ENCODE data around the gene HSCB.
"Not testable (repeated sequence)": the region's sequence is repeated elsewhere in the genome, so short reads cannot be mapped to it uniquely, and the experiment has no call there.

Gene HSCB

DNA sequence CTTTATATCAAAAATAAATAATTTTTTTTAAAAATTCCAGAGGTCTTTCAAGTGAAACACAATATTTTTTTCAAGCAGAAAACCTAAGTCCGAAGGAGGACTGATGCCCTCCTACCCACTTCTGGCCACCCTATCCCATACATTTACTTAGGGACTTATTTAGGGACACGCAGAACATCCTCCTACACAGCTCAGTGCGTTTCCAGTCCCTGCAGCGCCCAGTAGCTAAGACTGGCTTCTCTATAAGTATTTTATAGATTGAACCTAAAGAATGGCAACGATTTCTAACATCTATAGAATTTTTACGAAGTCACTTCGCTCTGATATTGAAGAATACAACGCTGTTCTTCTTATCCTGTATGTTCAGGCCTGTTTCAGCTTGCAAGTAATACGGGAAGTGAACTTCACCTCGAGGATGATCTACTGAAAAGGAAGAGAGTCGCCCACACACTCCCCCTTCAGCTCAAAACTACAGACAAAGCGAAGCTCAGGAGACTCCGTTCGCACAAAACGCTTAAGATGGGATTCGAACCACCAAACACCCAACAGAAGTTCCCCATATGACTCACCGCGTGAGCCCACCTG, 547 bp upstream of the HSCB start:
- DNase-seq = no peak

DNA sequence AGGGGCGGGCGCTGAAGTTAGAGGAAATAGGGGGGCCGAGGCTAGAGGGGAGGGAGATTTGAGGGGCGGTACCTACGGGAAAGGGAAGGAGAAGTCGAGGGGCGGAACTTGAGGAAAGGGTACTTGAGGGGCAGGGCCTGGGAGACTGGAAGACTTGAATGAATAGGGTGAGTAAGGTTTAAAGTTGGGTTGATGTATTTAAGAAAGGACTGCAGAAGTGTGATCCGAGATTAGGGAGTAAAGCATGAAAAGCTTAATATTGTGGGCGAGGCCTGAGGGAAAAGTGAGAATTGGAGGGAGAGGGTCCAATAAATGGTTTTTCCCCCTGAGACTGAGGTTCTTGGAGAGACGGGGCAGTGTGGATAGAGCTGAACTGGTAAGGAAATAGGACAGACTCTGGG, 723 bp downstream of the HSCB start:
- DNase-seq = no peak

DNA sequence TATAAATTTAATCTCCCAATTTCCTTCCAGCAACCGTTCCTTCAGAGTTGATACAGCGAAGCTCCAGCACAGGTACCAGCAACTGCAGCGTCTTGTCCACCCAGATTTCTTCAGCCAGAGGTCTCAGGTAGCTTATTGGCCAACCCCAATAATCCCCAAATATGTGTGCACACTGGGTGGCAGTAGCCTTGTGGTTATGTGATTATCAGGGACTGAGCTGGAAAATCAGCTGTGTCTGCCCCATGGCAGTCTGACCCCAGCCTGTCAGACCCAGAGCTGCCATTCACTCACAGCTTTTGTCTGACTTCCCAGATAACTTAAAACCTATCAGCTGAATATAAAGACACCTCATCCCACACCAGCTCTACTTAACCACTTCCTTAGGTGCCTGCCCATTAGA, 2.0 kb downstream of the HSCB start:
- DNase-seq = no peak

DNA sequence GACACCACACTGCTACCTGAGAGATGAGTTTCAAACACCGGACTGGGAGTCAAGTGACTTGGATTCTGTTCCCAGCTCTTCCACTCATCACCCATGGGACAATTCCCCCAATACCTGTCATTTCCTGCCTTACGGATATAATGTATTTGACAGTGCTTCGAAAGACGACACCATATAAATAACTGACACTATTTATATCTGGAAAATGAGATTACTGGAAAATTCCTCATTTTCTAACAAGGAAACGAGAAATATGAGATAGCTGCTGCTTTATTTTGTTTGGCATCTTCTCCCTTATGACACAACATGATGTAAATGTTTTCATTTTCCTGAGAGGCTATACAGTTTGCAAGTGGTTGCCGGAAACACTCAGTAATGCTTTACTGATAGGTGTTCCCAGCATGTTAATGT, 8.6 kb downstream of the HSCB start:
- peak; percentile 6 for DNase-seq

DNA sequence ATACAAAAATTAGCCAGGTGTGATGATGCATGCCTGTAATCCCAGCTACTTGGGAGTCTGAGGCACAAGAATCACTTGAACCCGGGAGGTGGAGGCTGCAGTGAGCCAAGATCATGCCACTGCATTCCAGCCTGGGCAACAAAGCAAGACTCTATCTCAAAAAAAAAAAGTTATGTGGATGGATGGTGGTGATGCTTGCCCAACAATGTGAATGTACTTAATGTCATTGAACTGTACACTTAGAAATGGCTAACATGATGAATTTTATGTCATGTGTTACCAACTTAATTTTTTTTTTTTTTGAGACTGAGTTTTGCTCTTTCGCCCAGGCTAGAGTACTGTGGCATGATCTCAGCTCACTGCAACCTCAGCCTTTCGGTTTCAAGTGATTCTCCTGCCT, 12.7 kb downstream of the HSCB start:
- not testable (repeated sequence) for DNase-seq

DNA sequence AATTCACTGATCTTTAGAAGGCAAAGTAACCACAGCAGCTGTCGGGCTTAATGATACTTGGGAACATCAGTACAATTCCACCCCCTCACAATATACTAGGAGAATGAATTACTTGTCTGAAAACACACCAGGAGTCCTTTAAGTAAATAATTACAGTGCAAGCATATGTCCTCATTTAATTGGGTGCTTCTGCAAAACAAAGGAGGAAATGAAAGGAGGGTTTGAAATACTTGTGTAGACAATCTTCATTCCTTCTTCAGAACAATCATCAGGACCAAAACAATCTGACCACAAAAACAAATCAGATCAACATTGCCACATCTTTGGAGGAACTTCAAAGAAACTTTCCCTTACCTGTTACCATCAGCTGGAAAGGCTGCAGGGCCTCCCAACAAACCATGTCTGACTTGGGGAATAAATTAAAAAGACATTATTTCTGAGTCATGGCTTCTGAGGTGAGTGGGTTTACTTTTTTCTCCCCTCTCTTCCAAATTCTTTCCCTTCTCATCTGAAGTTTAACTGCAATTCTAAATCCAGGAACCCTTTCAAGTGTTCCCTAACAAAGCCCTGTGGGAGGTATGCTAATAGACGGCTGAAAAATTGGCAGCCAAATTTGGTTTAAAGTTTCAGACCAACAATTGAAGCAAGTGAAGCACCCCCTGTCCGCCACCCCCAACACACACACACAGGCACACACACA, 18.2 kb downstream of the HSCB start:
- no peak for DNase-seq

DNA sequence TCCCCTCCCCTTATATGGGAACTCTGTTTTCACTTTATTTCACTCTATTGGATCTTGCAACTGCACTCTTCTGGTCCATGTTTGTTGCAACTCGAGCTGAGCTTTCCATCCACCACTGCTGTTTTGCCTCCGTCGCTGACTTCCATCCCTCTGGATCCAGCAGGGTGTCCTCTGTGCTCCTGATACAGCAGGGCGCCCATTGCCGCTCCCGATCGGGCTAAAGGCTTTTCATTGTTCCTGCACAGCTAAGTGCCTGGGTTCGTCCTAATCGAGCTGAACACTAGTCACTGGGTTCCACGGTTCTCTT, 19.6 kb downstream of the HSCB start:
- no peak for DNase-seq

DNA sequence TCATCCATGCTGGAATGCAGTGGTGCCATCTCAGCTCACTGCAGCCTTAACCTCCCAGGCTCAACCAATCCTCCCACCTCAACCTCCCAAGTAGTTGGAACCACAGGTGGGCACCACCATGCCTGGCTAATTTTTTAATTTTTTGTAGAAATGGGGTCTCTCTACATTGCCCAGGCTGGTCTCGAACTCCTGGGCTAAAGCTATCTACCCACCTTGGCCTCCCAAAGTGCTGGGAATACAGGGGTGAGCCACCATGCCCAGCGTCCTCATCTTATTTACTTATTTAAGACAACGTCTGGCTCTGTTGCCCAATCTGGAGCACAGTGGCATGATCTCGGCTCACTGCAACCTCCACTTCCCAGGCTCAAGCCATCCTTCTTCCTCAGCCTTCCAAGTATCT, 20.2 kb downstream of the HSCB start:
- not testable (repeated sequence) for DNase-seq

DNA sequence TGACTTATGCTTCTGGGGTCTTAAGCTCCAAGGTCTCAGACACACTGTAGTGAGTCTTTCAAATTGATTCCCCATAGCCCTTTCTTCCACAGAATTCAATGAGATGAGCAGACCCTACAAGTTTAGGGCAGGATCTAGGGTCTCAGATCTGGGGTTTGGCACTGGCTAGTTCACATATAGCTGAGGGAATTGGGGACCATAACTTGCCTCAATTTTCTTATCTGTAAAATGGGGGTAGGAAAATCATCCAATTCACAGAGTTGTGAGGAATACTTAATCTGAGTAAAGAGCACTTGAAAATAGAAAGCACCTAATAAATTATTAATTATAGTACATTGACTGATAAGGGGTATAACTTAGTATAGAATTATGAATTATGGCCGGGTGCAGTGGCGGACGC, 24.8 kb downstream of the HSCB start:
- no peak for DNase-seq

DNA sequence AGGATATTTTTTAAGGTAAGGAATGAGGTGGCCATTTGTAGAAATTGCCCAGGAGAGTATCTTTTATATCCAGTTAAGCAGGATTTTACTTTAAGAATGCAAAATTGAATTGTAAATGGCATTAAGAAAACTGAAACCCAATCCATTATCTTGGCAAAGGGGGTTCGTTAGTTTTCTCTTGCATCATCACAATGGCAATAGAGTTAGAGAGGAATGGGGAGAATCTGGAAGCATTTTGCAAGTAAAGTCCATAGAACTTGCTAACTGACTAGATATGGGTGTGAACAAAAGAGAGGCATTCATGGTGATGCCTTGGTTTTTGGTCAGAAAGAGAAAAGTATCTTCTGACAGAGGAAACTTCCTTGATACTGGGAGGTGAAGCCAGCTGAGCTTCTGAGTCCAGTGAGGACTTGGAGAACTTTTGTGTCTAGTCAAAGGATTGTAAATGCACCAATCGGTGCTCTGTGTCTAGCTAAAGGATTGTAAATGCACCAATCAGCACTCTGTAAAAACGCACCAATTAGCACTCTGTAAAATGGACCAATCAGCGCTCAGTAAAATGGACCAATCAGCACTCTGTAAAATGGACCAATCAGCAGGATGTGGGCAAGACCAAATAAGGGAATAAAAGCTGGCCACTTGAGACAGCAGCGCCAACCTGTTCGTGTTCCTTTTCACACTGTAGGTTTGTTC, 27.0 kb downstream of the HSCB start:
- DNase-seq = no peak

DNA sequence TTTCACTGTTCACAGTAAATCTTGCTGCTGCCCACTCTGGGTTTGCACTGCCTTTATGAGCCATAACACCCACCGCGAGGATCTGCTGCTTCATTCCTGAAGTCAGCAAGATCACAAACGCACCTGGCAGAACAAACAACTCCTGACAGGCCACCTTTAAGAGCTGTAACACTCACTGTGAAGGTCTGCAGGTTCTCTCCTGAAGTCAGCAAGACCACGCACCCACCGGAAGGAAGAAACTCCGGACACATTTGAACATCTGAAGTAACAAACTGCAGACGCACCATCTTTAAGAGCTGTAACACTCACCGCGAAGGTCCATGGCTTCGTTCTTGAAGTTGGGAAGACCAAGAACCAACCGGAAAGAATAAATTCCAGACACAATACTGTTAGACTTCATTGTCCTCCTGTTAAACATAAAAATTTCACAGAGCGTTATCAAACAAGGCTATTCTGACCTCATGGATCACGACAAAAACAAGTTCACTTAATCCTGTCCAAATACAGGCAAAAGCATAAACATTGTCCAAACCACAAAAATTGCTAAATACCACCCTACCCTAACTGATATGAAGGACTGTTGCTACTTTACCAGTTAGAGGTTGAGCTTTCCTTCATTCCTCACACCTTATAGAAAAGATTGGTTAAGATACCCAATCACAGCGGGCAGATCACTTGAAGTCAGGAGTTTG, 27.7 kb downstream of the HSCB start:
- DNase-seq = no peak

DNA sequence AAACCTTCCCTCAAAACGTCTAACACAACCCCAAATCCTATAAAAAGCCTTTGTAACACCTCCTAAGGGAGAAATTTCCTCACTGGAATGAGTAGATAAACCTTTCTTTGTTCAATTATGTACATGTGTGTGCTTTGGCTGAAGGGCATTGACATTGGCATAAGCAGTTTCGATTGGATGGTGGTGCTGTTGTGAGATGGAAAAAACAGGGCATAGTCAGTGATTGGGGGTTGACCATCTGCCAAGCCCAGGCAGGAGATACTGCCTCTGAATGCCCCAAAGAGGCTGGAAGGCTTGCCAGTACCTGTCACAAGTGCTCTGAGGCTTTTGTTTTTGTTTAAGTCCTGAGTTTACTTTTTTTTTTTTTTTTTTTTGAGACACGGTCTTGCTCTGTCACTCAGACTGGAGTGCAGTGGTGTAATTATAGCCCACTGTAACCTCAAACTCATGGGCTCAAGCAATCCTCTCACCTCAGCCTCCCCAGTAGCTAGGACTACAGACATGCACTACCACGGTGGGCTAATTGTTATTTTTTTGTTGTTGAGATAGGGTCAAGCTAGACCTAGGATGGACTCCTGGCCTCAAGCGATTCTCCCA, 29.5 kb downstream of the HSCB start:
- DNase-seq = no peak

DNA sequence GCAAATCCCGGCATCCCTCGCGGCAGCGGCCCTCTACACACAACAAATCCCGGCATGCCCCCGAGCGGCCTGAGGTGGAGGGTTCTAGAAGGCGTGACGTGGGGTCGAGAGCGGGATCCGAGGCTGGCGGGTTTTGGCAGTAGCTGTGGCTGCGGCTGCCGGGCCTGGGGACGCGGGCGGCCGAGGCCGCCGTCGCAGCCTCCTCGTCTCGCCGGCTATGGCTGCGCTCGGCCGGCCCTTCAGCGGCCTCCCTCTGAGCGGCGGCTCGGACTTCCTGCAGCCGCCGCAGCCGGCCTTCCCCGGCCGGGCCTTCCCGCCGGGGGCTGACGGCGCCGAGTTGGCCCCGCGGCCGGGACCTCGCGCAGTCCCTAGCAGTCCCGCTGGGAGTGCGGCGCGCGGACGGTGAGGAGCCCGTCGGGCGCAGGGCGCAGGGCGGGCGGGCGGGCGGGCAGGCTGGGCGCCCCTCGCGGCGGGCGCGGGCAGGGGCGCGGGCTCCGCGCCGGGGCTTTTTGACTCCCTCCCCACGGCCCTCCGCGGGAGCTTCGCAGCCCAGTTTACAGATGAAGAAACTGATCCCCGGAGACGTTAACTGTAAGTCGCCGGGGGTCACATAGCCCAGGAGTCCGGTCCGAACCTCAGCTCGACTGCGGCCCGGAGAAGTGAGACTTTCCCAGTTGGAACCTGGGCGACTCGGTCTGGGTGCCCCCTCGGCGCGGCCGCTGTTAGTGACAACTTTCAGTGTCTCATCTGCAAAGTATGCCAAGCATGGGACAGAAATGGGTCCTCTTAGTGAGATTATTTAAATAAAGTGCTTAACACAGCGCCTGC, 31.0 kb downstream of the HSCB start, which contains the start of gene CCDC117:
TSS of gene CCDC117 (plus strand) at position 63 of the 828 bp plus-strand sequence. CDS start at position 218, 155 bp downstream.
- DNase-seq = peak; percentile 77

DNA sequence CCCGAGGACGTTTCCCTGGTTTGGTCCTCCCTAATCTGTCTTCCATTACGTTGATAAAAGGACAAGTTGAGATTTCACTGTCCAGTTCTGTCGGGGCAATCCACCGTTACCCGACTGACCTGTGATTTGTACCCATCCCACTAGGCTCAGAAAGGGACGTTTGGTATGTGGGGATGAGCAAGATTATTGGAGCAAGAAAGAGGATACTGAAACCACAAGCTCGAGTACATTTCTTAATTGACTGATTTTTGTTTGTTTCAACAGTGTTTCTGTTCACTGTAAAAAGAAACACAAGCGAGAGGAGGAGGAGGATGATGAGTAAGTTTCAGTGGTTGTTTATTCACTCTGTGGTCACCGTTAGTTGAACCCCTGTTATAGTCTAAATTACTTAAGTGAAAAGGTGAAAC, 31.6 kb downstream of the HSCB start:
- DNase-seq = no peak

DNA sequence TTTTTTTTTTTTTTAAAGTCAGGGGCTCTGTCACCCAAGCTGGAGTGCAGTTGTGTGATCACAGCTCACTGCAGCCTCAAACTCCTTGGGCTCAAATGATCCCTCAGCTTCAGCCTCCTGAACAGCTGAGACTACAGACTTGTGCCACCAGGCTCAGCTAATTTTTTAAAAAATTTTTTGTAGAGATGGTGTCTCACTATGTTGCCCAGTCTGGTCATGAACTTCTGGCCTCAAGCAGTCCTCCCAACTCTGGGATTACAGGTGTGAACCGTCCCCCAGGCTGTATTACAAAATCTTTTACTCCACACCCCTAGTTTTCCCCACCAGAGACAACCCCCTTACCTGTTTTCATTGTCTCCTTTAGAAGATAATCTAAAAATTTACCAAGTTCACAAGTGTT, 32.5 kb downstream of the HSCB start:
- no peak for DNase-seq

DNA sequence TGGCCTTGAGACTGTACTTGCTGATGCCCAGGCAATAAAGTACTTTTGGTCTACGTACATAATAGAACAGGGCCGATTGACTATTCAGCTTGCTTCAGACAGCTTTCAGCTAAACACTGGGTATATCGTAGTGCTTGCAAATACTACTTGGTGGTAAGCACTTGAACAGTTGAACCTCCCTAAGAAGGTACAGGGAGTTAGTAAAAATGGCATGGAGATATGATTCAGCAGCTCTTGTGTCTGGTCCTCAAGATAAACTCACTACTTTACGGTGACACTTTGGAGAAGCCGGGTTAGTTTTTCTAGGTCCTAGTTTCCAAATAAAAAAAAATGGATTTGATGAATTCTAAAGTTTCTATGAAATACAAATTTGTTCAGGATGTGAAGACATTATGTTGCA, 38.0 kb downstream of the HSCB start:
- no peak for DNase-seq

DNA sequence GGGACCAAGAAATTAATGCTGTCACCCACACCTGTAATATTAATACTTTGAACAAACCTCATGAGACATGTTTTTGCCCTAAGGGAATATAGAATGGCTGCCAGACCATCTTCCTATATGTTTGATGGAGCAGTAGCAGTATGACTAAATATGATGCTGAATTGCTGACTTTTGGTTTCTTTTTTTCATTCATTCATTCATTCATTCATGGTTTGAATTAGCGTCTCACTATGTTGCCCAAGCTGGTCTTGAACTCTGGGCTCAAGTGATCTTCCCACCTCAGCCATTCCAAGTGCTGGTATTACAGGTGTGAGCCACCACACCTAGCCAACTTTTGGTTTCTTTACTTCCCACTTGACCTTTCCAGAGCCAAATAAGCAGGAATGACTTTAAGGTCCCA, 38.5 kb downstream of the HSCB start:
- no peak for DNase-seq

DNA sequence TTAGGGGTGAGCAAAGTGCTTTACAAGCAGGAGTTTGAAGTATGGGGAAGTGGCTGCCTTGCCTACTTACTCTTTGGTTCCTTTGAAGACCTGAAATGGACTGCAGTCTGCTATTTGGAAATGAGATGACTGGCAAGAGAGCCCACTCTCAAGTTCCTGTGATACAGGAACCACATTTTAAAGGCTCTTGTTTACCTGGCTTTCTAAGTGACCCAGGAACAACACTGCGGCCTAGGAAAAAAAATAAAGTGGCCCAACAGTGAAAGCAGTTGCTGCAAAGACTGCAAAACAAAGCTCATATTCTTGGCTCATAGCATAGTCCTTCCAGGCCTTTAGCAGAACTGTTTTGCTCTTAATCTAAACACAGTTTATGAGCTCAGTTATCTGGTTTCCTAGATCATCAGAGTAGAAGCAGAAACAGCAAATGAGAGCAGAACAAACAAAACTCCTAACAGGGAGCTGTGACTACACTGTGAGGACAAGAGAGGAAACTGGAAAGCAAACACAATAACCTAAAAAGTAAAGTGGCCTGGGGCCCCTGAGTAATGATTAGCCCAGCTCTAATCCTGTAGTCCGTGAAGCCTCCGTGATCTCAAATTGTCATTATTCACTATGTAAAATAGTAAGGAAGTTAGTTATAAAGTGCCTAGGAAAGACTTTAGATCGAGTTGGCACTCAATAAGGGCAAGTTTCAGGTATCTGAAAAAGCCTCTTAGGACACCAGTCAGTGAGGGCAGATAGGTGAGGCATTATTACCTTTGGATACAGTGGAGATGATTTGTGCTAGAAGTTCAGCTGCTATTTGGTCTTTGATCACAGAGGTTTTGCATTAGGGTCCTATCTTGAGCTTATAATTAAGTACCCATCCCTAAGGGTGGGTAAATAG, 42.2 kb downstream of the HSCB start:
- no peak for DNase-seq

DNA sequence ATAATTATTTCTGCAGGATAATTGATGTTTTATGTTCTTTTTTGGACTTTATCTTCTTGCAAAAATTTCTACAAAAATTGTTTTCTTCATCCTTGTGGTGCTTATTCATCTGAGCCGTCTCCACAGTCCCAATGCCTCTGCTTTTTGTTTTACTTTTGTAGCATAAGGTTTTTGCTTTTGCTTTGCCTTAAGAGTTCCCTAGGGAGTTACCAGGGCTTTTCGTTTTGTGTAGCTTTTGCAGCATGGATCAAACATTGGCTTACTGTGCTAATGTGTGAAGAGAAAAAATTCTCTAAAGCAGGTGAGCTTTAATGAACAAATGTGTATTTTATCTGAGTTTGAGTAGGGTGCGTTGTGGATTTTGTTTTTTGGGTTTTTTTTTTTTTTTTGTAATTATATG, 46.8 kb downstream of the HSCB start:
- DNase-seq = no peak

DNA sequence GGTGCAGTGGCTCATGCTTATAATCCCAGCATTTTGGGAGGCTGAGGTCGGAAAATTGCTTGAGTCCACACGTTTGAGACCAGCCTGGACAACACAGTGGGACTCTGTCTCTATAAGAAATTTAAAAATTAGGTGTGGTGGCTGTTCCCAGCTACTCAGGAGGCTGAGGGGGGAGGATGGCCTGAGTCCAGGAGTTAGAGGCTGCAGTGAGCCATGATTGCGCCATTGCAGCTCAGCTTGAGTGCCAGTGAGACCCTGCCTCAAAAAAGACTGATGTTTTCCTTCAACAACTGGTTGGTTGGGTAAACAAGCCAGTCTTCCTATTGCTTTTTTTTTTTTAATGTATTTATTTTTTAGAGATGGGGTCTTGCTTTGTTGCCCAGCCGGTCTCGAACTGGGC, 49.3 kb downstream of the HSCB start:
- no peak for DNase-seq

DNA sequence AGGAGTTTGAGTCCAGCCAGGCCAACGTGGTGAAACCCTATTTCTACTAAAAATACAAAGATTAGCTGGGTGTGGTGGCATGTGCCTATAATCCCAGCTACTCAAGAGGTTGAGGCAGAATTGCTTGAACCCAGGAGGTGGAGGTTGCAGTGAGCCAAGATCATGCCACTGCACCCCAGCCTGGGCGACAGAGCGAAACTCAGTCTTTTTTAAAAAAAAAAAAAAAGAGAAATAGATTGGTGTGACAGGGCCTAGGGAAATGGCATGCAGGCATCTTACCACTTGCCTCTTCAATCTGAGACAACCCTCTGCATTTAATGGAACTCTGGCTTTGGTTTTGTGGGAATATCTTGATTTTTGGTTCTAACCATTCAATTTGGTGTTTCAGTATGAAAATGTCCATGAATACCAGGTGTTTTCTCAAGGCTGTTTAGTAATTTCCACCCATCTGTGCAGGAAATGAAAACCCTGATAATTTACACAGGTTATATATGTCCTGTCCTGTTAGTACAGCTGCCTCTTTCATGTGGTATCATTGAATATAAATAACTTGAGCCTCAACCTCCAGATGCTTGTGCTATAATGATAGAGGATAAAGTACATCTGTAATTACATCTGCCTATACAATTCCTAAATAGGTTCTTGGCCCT, 50.1 kb downstream of the HSCB start:
- DNase-seq = no peak
